Muscle layer of duodenum (tissue), 2 donors: ENCODE measurements around the gene ACYP2.

Experiments used
- H3K27ac ChIP-seq: one replicate; pipeline ENCODE4 v1.7.0; 2013; ENCODE audit warnings: mild to moderate bottlenecking, low read length
- H3K27me3 ChIP-seq: one replicate; pipeline ENCODE4 v1.7.0; 2013; ENCODE audit warnings: low read depth, mild to moderate bottlenecking, control low read depth, low read length
- H3K36me3 ChIP-seq, 2 donors: one replicate each; pipeline ENCODE4 v1.7.0; 2013; ENCODE audit warnings: low read length in 2 of 2, control low read depth in 1 of 2, mild to moderate bottlenecking in 1 of 2; ENCODE audit not compliant: insufficient read depth in 2 of 2, control insufficient read depth in 1 of 2
- H3K4me1 ChIP-seq, 2 donors: one replicate each; pipeline ENCODE4 v1.7.0; 2013; ENCODE audit warnings: low read length in 2 of 2, mild to moderate bottlenecking in 2 of 2, control low read depth in 1 of 2, moderate library complexity in 1 of 2; ENCODE audit not compliant: insufficient read depth in 2 of 2, control insufficient read depth in 1 of 2
- H3K4me3 ChIP-seq, 2 donors: one replicate each; pipeline ENCODE4 v1.7.0; 2013; ENCODE audit warnings: low read length in 2 of 2, low read depth in 1 of 2, mild to moderate bottlenecking in 1 of 2
- H3K9me3 ChIP-seq, 2 donors: one replicate each; pipeline ENCODE4 v1.7.0; 2013; ENCODE audit warnings: low read length in 2 of 2, control low read depth in 1 of 2, mild to moderate bottlenecking in 1 of 2; ENCODE audit not compliant: control insufficient read depth in 1 of 2
- donor health status: healthy.

The ACYP2 gene

DNA sequence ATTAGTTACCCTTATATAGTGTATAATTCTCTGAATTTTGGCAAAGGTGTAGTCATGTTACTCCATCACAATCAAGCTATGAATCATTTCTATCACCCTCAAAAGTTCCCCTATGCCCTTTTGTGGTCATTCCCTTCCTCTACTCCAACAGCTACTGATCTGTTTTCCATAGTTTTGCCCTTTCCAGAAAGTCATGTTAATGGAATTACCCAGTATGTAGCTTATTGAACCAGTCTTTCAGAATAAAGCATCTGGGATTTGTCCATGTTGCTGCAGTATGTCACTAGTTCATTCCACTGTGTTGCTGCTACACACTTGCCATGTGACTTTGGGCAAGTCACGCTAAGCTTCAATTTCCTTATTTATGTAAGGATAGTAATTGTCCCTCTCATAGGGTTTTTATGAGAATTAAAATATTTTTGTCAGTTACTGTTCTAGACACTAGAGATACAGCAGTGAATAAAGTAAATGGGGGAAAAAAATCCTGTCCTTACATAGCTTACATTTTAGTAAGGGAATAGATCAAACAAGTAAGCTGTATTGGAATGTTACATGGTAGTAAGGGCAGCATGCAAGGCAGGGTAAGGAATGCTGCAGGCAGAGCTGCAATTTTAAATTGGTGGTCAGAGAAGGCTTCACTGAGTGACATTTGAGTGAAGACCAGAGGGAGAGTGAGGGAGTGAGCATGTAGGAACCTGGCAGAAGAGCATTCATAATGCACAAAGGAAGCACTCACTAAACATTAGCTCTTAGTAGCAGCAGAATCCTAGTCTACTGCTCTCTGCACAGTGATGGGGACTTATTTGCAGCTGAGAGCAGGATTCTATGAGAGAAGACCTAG is 220.9 kb downstream of the ACYP2 start:
- Histone ChIP-seq H3K9me3 (no peaks in the 10 kb centered on the region), H3K4me1 (peaks cover 0 to 7% of the 10 kb centered on the region in 2 donors), H3K27me3 (no peaks in the 10 kb centered on the region), H3K27ac (peak overlapping the region; percentile 12), H3K36me3 (no peaks in the 10 kb centered on the region), H3K4me3 (no peak overlapping the region)

DNA sequence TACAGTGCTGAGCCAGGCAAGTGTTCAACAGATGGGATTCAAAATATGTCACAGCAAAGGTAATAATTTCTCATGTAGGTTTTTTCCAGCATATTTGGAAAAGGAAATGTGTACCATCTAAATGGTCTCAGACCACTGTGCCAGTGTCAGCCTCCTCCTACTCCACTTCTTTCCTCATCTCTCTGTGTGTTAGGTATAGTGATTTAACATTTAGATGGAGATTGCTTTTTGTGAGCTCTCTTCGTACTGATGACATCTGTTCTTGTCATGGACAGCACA is 221.5 kb downstream of the ACYP2 start:
- peaks cover 0 to 4% of the 10 kb centered on the region in 2 donors for H3K4me1 ChIP-seq
- H3K36me3 ChIP-seq = no peaks in the 10 kb centered on the region
- H3K9me3 ChIP-seq = no peaks in the 10 kb centered on the region
- no peaks in the 10 kb centered on the region for H3K27me3 ChIP-seq
- H3K27ac ChIP-seq = no peak overlapping the region
- no peak overlapping the region for H3K4me3 ChIP-seq

DNA sequence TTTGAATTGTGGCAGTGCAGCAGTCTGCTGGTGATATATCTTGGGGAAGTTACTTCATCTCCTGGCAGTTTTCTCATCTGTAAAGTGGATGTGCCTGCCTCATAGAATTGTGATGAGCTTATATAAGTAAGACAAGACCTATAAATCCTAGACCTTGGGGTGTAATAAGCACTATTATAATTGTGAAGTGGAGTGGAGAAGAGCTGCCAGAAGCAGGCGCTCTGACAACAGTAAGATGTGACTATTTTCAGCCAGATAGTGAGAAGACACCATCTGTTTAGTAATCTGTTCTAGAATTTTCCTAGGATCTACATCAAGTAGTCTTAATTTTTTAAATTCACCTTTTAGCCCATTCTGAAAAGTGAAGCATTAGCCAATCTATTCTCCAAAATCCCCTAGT is 226.2 kb downstream of the ACYP2 start:
- no peak overlapping the region for H3K27ac ChIP-seq

DNA sequence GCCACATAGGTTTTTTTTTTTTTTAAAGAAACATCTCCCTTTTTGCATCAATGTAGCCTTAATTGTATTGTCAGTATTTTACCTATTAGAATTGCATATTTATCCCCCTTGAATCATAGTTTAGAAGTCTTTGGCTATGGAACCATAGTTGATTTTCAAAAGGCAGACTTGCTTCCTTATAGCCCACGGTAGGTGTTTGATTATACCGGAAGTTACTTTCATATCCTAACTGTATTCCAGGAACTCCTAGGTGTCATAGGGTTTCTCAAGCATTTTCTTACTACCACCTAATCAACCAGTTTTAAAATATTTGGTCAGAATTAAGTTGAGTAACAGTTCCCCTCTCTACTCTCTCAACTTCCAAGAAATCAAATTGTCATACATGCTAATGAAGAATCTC is 227.2 kb downstream of the ACYP2 start:
- H3K4me1 ChIP-seq = no peaks in the 10 kb centered on the region
- H3K4me3 ChIP-seq = no peak overlapping the region
- no peaks in the 10 kb centered on the region for H3K9me3 ChIP-seq
- no peaks in the 10 kb centered on the region for H3K27me3 ChIP-seq
- H3K36me3 ChIP-seq = no peaks in the 10 kb centered on the region
- no peak overlapping the region for H3K27ac ChIP-seq

More for the DNA sequence above, 226.2 kb downstream of the ACYP2 start:
- H3K27me3 ChIP-seq = no peaks in the 10 kb centered on the region
- peaks cover 0 to 1% of the 10 kb centered on the region in 2 donors for H3K4me1 ChIP-seq
- no peaks in the 10 kb centered on the region for H3K36me3 ChIP-seq
- no peaks in the 10 kb centered on the region for H3K9me3 ChIP-seq
- no peak overlapping the region for H3K4me3 ChIP-seq

DNA sequence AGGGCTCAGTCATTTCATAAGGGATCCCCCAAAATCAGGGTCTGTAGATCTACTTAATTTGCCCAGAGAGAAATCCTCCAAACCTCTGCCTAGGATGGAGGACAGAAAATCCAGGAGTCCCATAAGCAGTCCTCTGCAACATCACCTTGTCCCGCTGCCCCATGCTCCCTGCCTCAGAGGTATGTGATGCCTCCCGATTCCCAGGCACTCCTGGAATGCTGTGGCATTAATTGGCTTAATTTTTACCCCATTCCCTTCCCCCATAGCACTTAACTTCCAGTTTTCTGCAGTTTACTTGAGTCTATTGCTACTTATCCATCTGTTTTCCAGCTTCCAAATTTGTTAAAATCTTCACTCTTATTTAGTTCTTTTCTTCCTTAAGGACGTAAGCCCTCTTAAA is 232.2 kb downstream of the ACYP2 start:
- Histone ChIP-seq H3K4me3 (no peak overlapping the region), H3K9me3 (no peaks in the 10 kb centered on the region), H3K4me1 (no peaks in the 10 kb centered on the region), H3K27ac (no peak overlapping the region), H3K36me3 (no peaks in the 10 kb centered on the region), H3K27me3 (no peaks in the 10 kb centered on the region)

DNA sequence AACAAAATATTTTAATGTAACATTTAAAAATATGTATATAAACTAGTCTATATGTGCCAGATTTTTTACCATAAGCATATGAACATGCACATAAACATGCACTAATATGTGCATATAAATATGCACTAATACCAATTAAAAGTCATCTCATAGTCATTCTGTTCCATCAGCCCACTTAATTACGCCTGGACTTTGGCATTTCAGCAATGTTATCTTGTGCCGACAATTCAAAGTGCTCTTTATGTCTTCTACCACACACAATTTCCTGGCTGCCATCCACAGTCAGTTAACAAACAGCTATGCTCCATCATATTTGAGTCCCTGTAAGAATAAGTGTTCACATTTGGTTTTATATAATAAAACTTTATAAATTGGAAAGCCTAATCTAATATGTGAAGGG is 233.2 kb downstream of the ACYP2 start:
- Histone ChIP-seq H3K36me3 (no peaks in the 10 kb centered on the region), H3K4me3 (no peak overlapping the region), H3K4me1 (peaks cover 0 to 7% of the 10 kb centered on the region in 2 donors), H3K27ac (no peak overlapping the region), H3K9me3 (no peaks in the 10 kb centered on the region), H3K27me3 (no peaks in the 10 kb centered on the region)

DNA sequence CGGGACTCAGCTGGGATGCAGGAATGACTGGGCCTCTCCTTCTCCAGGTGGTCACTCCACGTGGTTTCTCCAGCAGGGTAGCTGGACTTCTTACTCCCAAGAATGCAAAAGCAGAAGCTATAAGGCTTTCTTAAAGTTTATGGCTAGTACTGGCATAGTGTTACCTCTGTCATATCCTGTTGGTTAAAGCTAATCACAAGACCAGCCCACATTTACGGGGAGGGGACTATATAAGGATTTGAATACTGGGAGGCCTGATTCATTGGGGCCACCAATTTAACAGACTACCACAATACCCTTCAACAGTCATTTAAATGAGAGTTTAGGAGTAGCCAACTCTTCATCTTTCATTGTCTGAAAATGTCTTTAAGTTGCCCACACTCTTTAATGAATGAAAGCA is 235.0 kb downstream of the ACYP2 start:
- Histone ChIP-seq H3K27me3 (no peaks in the 10 kb centered on the region), H3K27ac (no peak overlapping the region), H3K9me3 (no peaks in the 10 kb centered on the region)

DNA sequence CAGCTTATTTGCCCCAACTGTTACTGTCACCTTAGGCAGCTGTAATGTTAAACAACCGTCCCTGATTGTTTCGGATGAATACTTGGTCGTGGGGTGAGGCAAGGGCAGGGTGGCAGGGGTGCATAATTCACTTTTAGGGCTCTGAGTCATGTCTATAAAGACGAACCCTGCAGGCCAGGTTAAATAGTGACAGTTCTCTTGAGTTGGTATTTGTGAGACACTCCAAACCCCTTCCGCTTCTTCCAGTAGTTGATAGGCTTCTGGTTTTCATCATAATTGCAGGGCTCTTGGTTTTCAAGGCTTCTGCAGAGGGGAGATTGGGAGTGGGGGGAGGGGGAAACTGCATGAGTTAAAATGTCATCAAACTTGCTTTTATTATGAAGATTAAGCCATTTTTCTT is 237.8 kb downstream of the ACYP2 start:
- Histone ChIP-seq H3K4me1 (peaks cover 0 to 7% of the 10 kb centered on the region in 2 donors), H3K36me3 (no peaks in the 10 kb centered on the region), H3K27ac (no peak overlapping the region), H3K4me3 (no peak overlapping the region), H3K27me3 (no peaks in the 10 kb centered on the region), H3K9me3 (no peaks in the 10 kb centered on the region)

More for the DNA sequence above, 235.0 kb downstream of the ACYP2 start:
- Histone ChIP-seq H3K36me3 (no peaks in the 10 kb centered on the region), H3K4me1 (peaks cover 0 to 7% of the 10 kb centered on the region in 2 donors), H3K4me3 (no peak overlapping the region)
